ENCODE data around the gene SLC43A3. TPM values are rescaled to one million over a fixed set of nuclear protein-coding genes. Genes with fewer than 3 reads are reported as not detected.

SLC43A3 gene
- total RNA-seq, 1 donor from 2014 or later = 66.0 TPM

GRCh38 chr11:57358991-57359390, 67.9 kb downstream of the SLC43A3 start:
- no peak overlapping the region for H3K4me3 ChIP-seq (ENCODE audit: low read depth, low read length)
- no peak for TF ChIP-seq CTCF (conservative IDR thresholded peaks at IDR 0.05; ENCODE audit: low read depth, low read length)
- no peak for DNase-seq (ENCODE audit: low read depth)

- TF ChIP-seq CTCF (conservative IDR thresholded peaks at IDR 0.05; ENCODE audit: low read depth, low read length) = no peak
- no peak for DNase-seq (ENCODE audit: low read depth)
- no peak overlapping the region for H3K4me3 ChIP-seq (ENCODE audit: low read depth, low read length)
These were observed 68.4 kb downstream of the SLC43A3 start for GRCh38 chr11:57358543-57358961.

- no peak for TF ChIP-seq CTCF (conservative IDR thresholded peaks at IDR 0.05; ENCODE audit: low read depth, low read length)
- DNase-seq (ENCODE audit: low read depth) = no peak
- no peak overlapping the region for H3K4me3 ChIP-seq (ENCODE audit: low read depth, low read length)
These were observed 69.1 kb downstream of the SLC43A3 start for GRCh38 chr11:57357856-57358255.

GRCh38 chr11:57357310-57357709, 69.6 kb downstream of the SLC43A3 start:
- TF ChIP-seq CTCF (conservative IDR thresholded peaks at IDR 0.05; ENCODE audit: low read depth, low read length) = no peak

More at GRCh38 chr11:57357310-57357709, 69.6 kb downstream of the SLC43A3 start:
- no peak overlapping the region for H3K4me3 ChIP-seq (ENCODE audit: low read depth, low read length)
- no peak for DNase-seq (ENCODE audit: low read depth)

Other genes with a start within 250 kb of the SLC43A3 start
- gene LRRC55, start 245.2 kb downstream of the SLC43A3 start, total RNA-seq = not detected in 2 replicates
- gene APLNR, start 189.9 kb downstream of the SLC43A3 start, total RNA-seq = not detected in 2 replicates
- 65.4 and 66.3 TPM in 2 replicates for gene TNKS1BP1, start 102.2 kb downstream of the SLC43A3 start, total RNA-seq
- gene SSRP1, start 91.2 kb downstream of the SLC43A3 start, total RNA-seq = 141 and 218 TPM in 2 replicates
- gene P2RX3, start 88.8 kb downstream of the SLC43A3 start, total RNA-seq = not detected in 2 replicates
- gene PRG3, start 46.0 kb downstream of the SLC43A3 start, total RNA-seq = not detected in 2 replicates
- gene PRG2, start 36.5 kb downstream of the SLC43A3 start, total RNA-seq = not detected in 2 replicates
- 0.98 TPM in 1 of 2 replicates, not detected in the other for gene RTN4RL2, start 33.4 kb upstream of the SLC43A3 start, total RNA-seq
- gene SLC43A1, start 88.6 kb upstream of the SLC43A3 start, total RNA-seq = 3.6 and 9.0 TPM in 2 replicates
- gene TIMM10, start 103.6 kb upstream of the SLC43A3 start, total RNA-seq = 43.1 and 89.1 TPM in 2 replicates
- not detected in 2 replicates for gene SMTNL1, start 110.5 kb upstream of the SLC43A3 start, total RNA-seq
- gene UBE2L6, start 140.6 kb upstream of the SLC43A3 start, total RNA-seq = 12.2 and 19.4 TPM in 2 replicates
- gene SERPING1, start 170.6 kb upstream of the SLC43A3 start, total RNA-seq = 1.8 and 49.8 TPM in 2 replicates
- 0.86 TPM in 1 of 2 replicates, not detected in the other for gene YPEL4, start 222.8 kb upstream of the SLC43A3 start, total RNA-seq
- gene CLP1, start 230.6 kb upstream of the SLC43A3 start, total RNA-seq = 13.1 and 24.0 TPM in 2 replicates
- 31.4 and 43.5 TPM in 2 replicates for gene ZDHHC5, start 241.0 kb upstream of the SLC43A3 start, total RNA-seq

Measured in epithelial cell of proximal tubule (primary cell).